ENCODE results near the gene AMIGO1.

GRCh38 chr1:109531380-109531779 is 21.9 kb upstream of the AMIGO1 start:
- TF ChIP-seq, protein P1, sequence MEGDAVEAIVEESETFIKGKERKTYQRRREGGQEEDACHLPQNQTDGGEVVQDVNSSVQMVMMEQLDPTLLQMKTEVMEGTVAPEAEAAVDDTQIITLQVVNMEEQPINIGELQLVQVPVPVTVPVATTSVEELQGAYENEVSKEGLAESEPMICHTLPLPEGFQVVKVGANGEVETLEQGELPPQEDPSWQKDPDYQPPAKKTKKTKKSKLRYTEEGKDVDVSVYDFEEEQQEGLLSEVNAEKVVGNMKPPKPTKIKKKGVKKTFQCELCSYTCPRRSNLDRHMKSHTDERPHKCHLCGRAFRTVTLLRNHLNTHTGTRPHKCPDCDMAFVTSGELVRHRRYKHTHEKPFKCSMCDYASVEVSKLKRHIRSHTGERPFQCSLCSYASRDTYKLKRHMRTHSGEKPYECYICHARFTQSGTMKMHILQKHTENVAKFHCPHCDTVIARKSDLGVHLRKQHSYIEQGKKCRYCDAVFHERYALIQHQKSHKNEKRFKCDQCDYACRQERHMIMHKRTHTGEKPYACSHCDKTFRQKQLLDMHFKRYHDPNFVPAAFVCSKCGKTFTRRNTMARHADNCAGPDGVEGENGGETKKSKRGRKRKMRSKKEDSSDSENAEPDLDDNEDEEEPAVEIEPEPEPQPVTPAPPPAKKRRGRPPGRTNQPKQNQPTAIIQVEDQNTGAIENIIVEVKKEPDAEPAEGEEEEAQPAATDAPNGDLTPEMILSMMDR (IDR thresholded peaks at IDR 0.05): no peak
- no peak for TF ChIP-seq POLR2A (IDR thresholded peaks at IDR 0.05)
